ENCODE results near the gene C12orf56.

- TF ChIP-seq POLR2A (IDR thresholded peaks at IDR 0.05) (no peak), CTCF (IDR thresholded peaks at IDR 0.05) (no peak)
Measured at GRCh38 chr12:64270411-64270810, 120.1 kb downstream of the C12orf56 start.

Measured in uterus (tissue), 2 donors.